Fibroblast of lung (primary cell): ENCODE data around the gene PGAM2. TPM values are rescaled to one million over a fixed set of nuclear protein-coding genes. Genes with fewer than 3 reads are reported as not detected.

ENCODE experiments used
- DNase-seq, 2 donors: peaks; one replicate each; pipeline versions ENCODE4 v3.0.0 to v3.0.0-alpha.2; 2010; ENCODE audit warnings: low read depth in 2 of 2
- H2AFZ ChIP-seq: 2 replicates; pipeline ENCODE4 v1.5.1; 2012; ENCODE audit warnings: low read length, control low read depth, inconsistent platforms
- H3K27ac ChIP-seq: 2 replicates; pipeline ENCODE4 v1.5.1; 2011; ENCODE audit warnings: low read length, control low read depth; ENCODE audit not compliant: insufficient read depth
- H3K27me3 ChIP-seq: 2 replicates; pipeline ENCODE4 v1.5.1; 2011; ENCODE audit warnings: mild to moderate bottlenecking, low read length; ENCODE audit not compliant: control insufficient read depth, insufficient read depth
- H3K36me3 ChIP-seq: 2 replicates; pipeline ENCODE4 v1.5.1; 2011; ENCODE audit warnings: low read length; ENCODE audit not compliant: control insufficient read depth, insufficient read depth
- H3K4me1 ChIP-seq: 2 replicates; pipeline ENCODE4 v1.5.1; 2011; ENCODE audit warnings: low read length; ENCODE audit not compliant: control insufficient read depth, insufficient read depth; ENCODE audit errors: extremely low read depth
- H3K4me2 ChIP-seq: 2 replicates; pipeline ENCODE4 v1.5.1; 2011; ENCODE audit warnings: low read length, control low read depth; ENCODE audit not compliant: insufficient read depth; ENCODE audit errors: extremely low read depth
- H3K4me3 ChIP-seq, 4 experiments: fragments of 200-600 bp in 1 of 4; sonication (generic) in 1 of 4; replicated peaks in 1 of 4; 2 replicates each; pipeline ENCODE4 v1.5.1; 2011 to 2016; ENCODE audit warnings: low read length in 4 of 4, low read depth in 3 of 4, mild to moderate bottlenecking in 3 of 4, control low read depth in 2 of 4, inconsistent platforms in 1 of 4, mixed read lengths in 1 of 4; ENCODE audit not compliant: insufficient read depth in 1 of 4; ENCODE audit errors: control extremely low read depth in 1 of 4
- H3K79me2 ChIP-seq: 2 replicates; pipeline ENCODE4 v1.5.1; 2012; ENCODE audit warnings: mild to moderate bottlenecking, low read length, inconsistent platforms; ENCODE audit not compliant: control insufficient read depth, insufficient read depth
- H3K9ac ChIP-seq: 2 replicates; pipeline ENCODE4 v1.5.1; 2011; ENCODE audit warnings: mild to moderate bottlenecking, low read length, control low read depth; ENCODE audit not compliant: insufficient read depth
- H3K9me3 ChIP-seq: 2 replicates; pipeline ENCODE4 v1.5.1; 2012; ENCODE audit warnings: low read depth, low read length; ENCODE audit not compliant: control insufficient read depth, insufficient read depth
- H4K20me1 ChIP-seq: 2 replicates; pipeline ENCODE4 v1.5.1; 2011; ENCODE audit warnings: low read length; ENCODE audit not compliant: control insufficient read depth, insufficient read depth; ENCODE audit errors: extremely low read depth
- CTCF ChIP-seq, 2 donors: IDR thresholded peaks in 1 of 2; conservative IDR thresholded peaks in 1 of 2; 1 replicate in 1 of 2; 2 replicates in 1 of 2; pipeline ENCODE4 v1.5.1; 2011 to 2012; ENCODE audit warnings: low read length in 2 of 2, control low read depth in 1 of 2, inconsistent platforms in 1 of 2, low read depth in 1 of 2, mild to moderate bottlenecking in 1 of 2
- EZH2 ChIP-seq: IDR thresholded peaks from 2 replicates; pipeline ENCODE4 v1.5.1; 2012; ENCODE audit warnings: low read length, control low read depth, mild to moderate bottlenecking; ENCODE audit errors: missing control alignments
- polyA plus RNA-seq, 2 donors: library from polyadenylated mRNA; depleted of rRNA in 1 of 2; stranded (reverse) in 1 of 2; unstranded in 1 of 2; fragments of >200 nt; gene quantifications; 2 replicates each; pipeline ENCODE4 v1.2.1, GENCODE V29; 2011 to 2012; ENCODE audit warnings: missing spikeins in 1 of 2
- total RNA-seq: library from RNA; depleted of rRNA; stranded (reverse); fragments of >200 nt; gene quantifications from 2 replicates; pipeline ENCODE4 v1.2.1, GENCODE V29; 2014

Gene PGAM2
- total and polyA plus RNA-seq, 2 donors (not counting 1 experiment from before 2014, with no cell fraction given) = 0.33 TPM; not detected in 1

GRCh38 chr7:44110719-44111635, 45.6 kb upstream of the PGAM2 start:
- peaks cover 30% of the 10 kb centered on the region for H3K36me3 ChIP-seq
- TF ChIP-seq CTCF (conservative IDR thresholded peaks at IDR 0.05 in 1 of 2, IDR thresholded peaks at IDR 0.05 in 1 of 2; ENCODE audit: low read depth in 1 of 2, low read length in 2 of 2) (no peak), EZH2 (no peak)
- DNase-seq = no peak

GRCh38 chr7:44109991-44110390, 44.6 kb upstream of the PGAM2 start:
- no peak overlapping the region for H3K9ac ChIP-seq
- no peaks in the 10 kb centered on the region for H4K20me1 ChIP-seq
- H3K79me2 ChIP-seq = no peaks in the 10 kb centered on the region
- TF ChIP-seq CTCF (conservative IDR thresholded peaks at IDR 0.05 in 1 of 2, IDR thresholded peaks at IDR 0.05 in 1 of 2; ENCODE audit: low read depth in 1 of 2, low read length in 2 of 2) = no peak
- no peak for TF ChIP-seq EZH2
- H3K27me3 ChIP-seq = no peaks in the 10 kb centered on the region
- H3K4me1 ChIP-seq = peaks cover 11% of the 10 kb centered on the region
- H3K27ac ChIP-seq = no peak overlapping the region
- no peaks in the 10 kb centered on the region for H3K9me3 ChIP-seq
- no peak overlapping the region for H3K4me2 ChIP-seq
- no peak overlapping the region for H2AFZ ChIP-seq
- peaks cover 30% of the 10 kb centered on the region for H3K36me3 ChIP-seq
- no peak for DNase-seq
- H3K4me3 ChIP-seq = no peak overlapping the region

More at GRCh38 chr7:44110719-44111635, 45.6 kb upstream of the PGAM2 start:
- no peaks in the 10 kb centered on the region for H3K79me2 ChIP-seq
- peaks cover 3% of the 10 kb centered on the region for H3K4me1 ChIP-seq
- no peaks in the 10 kb centered on the region for H3K27me3 ChIP-seq
- no peak overlapping the region for H2AFZ ChIP-seq
- no peak overlapping the region for H3K4me2 ChIP-seq
- H4K20me1 ChIP-seq = no peaks in the 10 kb centered on the region
- no peak overlapping the region for H3K27ac ChIP-seq
- no peak overlapping the region for H3K9ac ChIP-seq
- H3K4me3 ChIP-seq = no peak overlapping the region
- no peaks in the 10 kb centered on the region for H3K9me3 ChIP-seq

GRCh38 chr7:44108768-44109750, 43.7 kb upstream of the PGAM2 start:
- TF ChIP-seq CTCF (conservative IDR thresholded peaks at IDR 0.05 in 1 of 2, IDR thresholded peaks at IDR 0.05 in 1 of 2; ENCODE audit: low read depth in 1 of 2, low read length in 2 of 2) (no peak), EZH2 (no peak)
- Histone ChIP-seq H3K9me3 (no peaks in the 10 kb centered on the region), H3K27me3 (no peaks in the 10 kb centered on the region), H4K20me1 (no peaks in the 10 kb centered on the region), H3K4me2 (no peak overlapping the region), H3K9ac (no peak overlapping the region), H2AFZ (no peak overlapping the region), H3K36me3 (peaks cover 28% of the 10 kb centered on the region), H3K4me3 (no peak overlapping the region), H3K27ac (no peak overlapping the region), H3K4me1 (peaks cover 11% of the 10 kb centered on the region), H3K79me2 (no peaks in the 10 kb centered on the region)
- no peak for DNase-seq
